Fibroblast of skin of back (primary cell): ENCODE results near the gene MBNL2.
A peak's percentile ranks its signal among the peaks of the same experiment; 100 is the strongest.
"Not testable (repeated sequence)": the region's sequence is repeated elsewhere in the genome, so short reads cannot be mapped to it uniquely, and the experiment has no call there.

Experiments
- DNase-seq: peaks from one replicate; pipeline ENCODE4 v3.0.0-alpha.2; 2013

MBNL2 gene

GRCh38 chr13:97329331-97329730, 107.2 kb downstream of the MBNL2 start:
- no peak for DNase-seq

- DNase-seq = no peak
These were observed 108.3 kb downstream of the MBNL2 start for GRCh38 chr13:97330448-97330847.

GRCh38 chr13:97332742-97333141, 110.6 kb downstream of the MBNL2 start:
- DNase-seq = no peak

- no peak for DNase-seq
These were observed 111.8 kb downstream of the MBNL2 start for GRCh38 chr13:97333983-97334382.

- no peak for DNase-seq
These were observed 112.6 kb downstream of the MBNL2 start for GRCh38 chr13:97334690-97335089.

GRCh38 chr13:97335488-97336134, 113.5 kb downstream of the MBNL2 start:
- DNase-seq = no peak

- no peak for DNase-seq
These were observed 115.9 kb downstream of the MBNL2 start for GRCh38 chr13:97337985-97338499.

GRCh38 chr13:97338571-97338970, 116.4 kb downstream of the MBNL2 start:
- no peak for DNase-seq

- peak; percentile 84 for DNase-seq
These were observed 117.2 kb downstream of the MBNL2 start for GRCh38 chr13:97339019-97339987.

- DNase-seq = no peak
These were observed 118.0 kb downstream of the MBNL2 start for GRCh38 chr13:97339988-97340749.

GRCh38 chr13:97341135-97341534, 119.0 kb downstream of the MBNL2 start:
- no peak for DNase-seq

- DNase-seq = no peak
These were observed 120.0 kb downstream of the MBNL2 start for GRCh38 chr13:97342136-97342535.

- no peak for DNase-seq
These were observed 120.8 kb downstream of the MBNL2 start for GRCh38 chr13:97342936-97343335.

GRCh38 chr13:97344265-97345175, 122.4 kb downstream of the MBNL2 start:
- DNase-seq = peak; percentile 61

- DNase-seq = no peak
These were observed 124.0 kb downstream of the MBNL2 start for GRCh38 chr13:97346097-97346496.

- no peak for DNase-seq
These were observed 124.6 kb downstream of the MBNL2 start for GRCh38 chr13:97346561-97347254.

- DNase-seq = no peak
These were observed 125.3 kb downstream of the MBNL2 start for GRCh38 chr13:97347255-97347932.

GRCh38 chr13:97348569-97349100, 126.5 kb downstream of the MBNL2 start:
- no peak for DNase-seq

- not testable (repeated sequence) for DNase-seq
These were observed 129.9 kb downstream of the MBNL2 start for GRCh38 chr13:97352012-97352411.

GRCh38 chr13:97352815-97353214, 130.7 kb downstream of the MBNL2 start:
- DNase-seq = peak; percentile 22
